Keratinocyte (primary cell): ENCODE results near the gene GH1. TPM values are rescaled to one million over a fixed set of nuclear protein-coding genes. Genes with fewer than 3 reads are reported as not detected.

Experiments
- DNase-seq: peaks from one replicate; pipeline ENCODE4 v3.0.0-alpha.2; 2011; ENCODE audit warnings: low read depth, missing footprints, low spot score
- FAIRE-seq: peaks from 2 replicates; lab custom pipeline; 2011; peaks lifted over from hg19 to GRCh38; lab: Jason Lieb, UNC
- H2AFZ ChIP-seq: 2 replicates; pipeline ENCODE4 v1.6.0; 2012; ENCODE audit warnings: low read length, control low read depth, inconsistent platforms; ENCODE audit not compliant: control insufficient read depth
- H3K27ac ChIP-seq: 2 replicates; pipeline ENCODE4 v1.5.1; 2011; ENCODE audit warnings: low read length; ENCODE audit not compliant: control insufficient read depth, insufficient read depth
- H3K27me3 ChIP-seq: 3 replicates; pipeline ENCODE4 v1.6.0; 2011; ENCODE audit warnings: low read length; ENCODE audit not compliant: control insufficient read depth, insufficient read depth; ENCODE audit errors: extremely low read depth
- H3K36me3 ChIP-seq, 2 experiments: 2 replicates in 1 of 2; 3 replicates in 1 of 2; pipeline ENCODE4 v1.5.1; 2011; ENCODE audit warnings: low read length in 2 of 2, mild to moderate bottlenecking in 1 of 2; ENCODE audit not compliant: control insufficient read depth in 2 of 2, insufficient read depth in 2 of 2; ENCODE audit errors: extremely low read depth in 1 of 2
- H3K4me1 ChIP-seq: 3 replicates; pipeline ENCODE4 v1.5.1; 2011; ENCODE audit warnings: low read length; ENCODE audit not compliant: control insufficient read depth, insufficient read depth; ENCODE audit errors: extremely low read depth
- H3K4me2 ChIP-seq: 3 replicates; pipeline ENCODE4 v1.6.0; 2011; ENCODE audit warnings: low read depth, low read length; ENCODE audit not compliant: control insufficient read depth, insufficient read depth; ENCODE audit errors: extremely low read depth
- H3K4me3 ChIP-seq, 3 experiments: fragments of 200-600 bp in 1 of 3; sonication (generic) in 1 of 3; 2 replicates in 2 of 3; 3 replicates in 1 of 3; pipeline ENCODE4 v1.5.1; 2011 to 2016; ENCODE audit warnings: low read length in 3 of 3, mild to moderate bottlenecking in 3 of 3, control low read depth in 2 of 3, inconsistent platforms in 1 of 3, low read depth in 1 of 3, mixed read lengths in 1 of 3, mixed run types in 1 of 3, moderate library complexity in 1 of 3; ENCODE audit not compliant: control insufficient read depth in 2 of 3, insufficient read depth in 2 of 3; ENCODE audit errors: extremely low read depth in 1 of 3
- H3K79me2 ChIP-seq: 2 replicates; pipeline ENCODE4 v1.6.0; 2012; ENCODE audit warnings: low read length; ENCODE audit not compliant: control insufficient read depth, insufficient read depth
- H3K9ac ChIP-seq: 3 replicates; pipeline ENCODE4 v1.6.0; 2011; ENCODE audit warnings: low read length; ENCODE audit not compliant: control insufficient read depth, insufficient read depth; ENCODE audit errors: extremely low read depth
- H3K9me1 ChIP-seq: 3 replicates; pipeline ENCODE4 v1.6.0; 2011; ENCODE audit warnings: low read length; ENCODE audit not compliant: control insufficient read depth, insufficient read depth; ENCODE audit errors: extremely low read depth
- H3K9me3 ChIP-seq: 2 replicates; pipeline ENCODE4 v1.5.1; 2012; ENCODE audit warnings: low read depth, low read length; ENCODE audit not compliant: control insufficient read depth
- H4K20me1 ChIP-seq: 3 replicates; pipeline ENCODE4 v1.6.0; 2011; ENCODE audit warnings: low read length; ENCODE audit not compliant: control insufficient read depth, insufficient read depth; ENCODE audit errors: extremely low read depth
- CTCF ChIP-seq, 3 experiments: IDR thresholded peaks in 1 of 3; conservative IDR thresholded peaks in 1 of 3; optimal IDR thresholded peaks in 1 of 3; 2 replicates in 2 of 3; 3 replicates in 1 of 3; pipeline versions ENCODE3 to v1.5.1; 2011; ENCODE audit warnings: low read length in 3 of 3, mild to moderate bottlenecking in 3 of 3, moderate library complexity in 2 of 3, control low read depth in 1 of 3, inconsistent platforms in 1 of 3; ENCODE audit not compliant: insufficient read depth in 2 of 3; ENCODE audit errors: extremely low read depth in 1 of 3
- EZH2 ChIP-seq: IDR thresholded peaks from one replicate; pipeline ENCODE4 v1.6.1; 2012; ENCODE audit warnings: inconsistent platforms, mild to moderate bottlenecking, low read length, moderate library complexity
- dilution Hi-C: fragments of 300-500 bp; cut with MboI; formaldehyde crosslinking; loops from one replicate; pipeline ENCODE4 v1.7.0; 2020; ENCODE audit warnings: low sequenced_read_pairs; ENCODE audit not compliant: extremely low pct_ligation_motif_present
- polyA plus RNA-seq, 5 experiments: library from polyadenylated mRNA; depleted of rRNA in 3 of 5; stranded (reverse) in 3 of 5; stranded (forward) in 1 of 5; unstranded in 1 of 5; fragments of >200 nt; gene quantifications; 1 replicate in 1 of 5; 2 replicates in 3 of 5; 3 replicates in 1 of 5; pipeline versions ENCODE4 v1.2.1 to v1.2.3, GENCODE V29; 2011 to 2012; ENCODE audit warnings: missing spikeins in 2 of 5, low read depth in 1 of 5, low replicate concordance in 1 of 5

GH1 gene
- polyA plus RNA-seq, 1 donor (not counting 4 experiments of a cell fraction or from before 2014, with no cell fraction given): not detected

DNA sequence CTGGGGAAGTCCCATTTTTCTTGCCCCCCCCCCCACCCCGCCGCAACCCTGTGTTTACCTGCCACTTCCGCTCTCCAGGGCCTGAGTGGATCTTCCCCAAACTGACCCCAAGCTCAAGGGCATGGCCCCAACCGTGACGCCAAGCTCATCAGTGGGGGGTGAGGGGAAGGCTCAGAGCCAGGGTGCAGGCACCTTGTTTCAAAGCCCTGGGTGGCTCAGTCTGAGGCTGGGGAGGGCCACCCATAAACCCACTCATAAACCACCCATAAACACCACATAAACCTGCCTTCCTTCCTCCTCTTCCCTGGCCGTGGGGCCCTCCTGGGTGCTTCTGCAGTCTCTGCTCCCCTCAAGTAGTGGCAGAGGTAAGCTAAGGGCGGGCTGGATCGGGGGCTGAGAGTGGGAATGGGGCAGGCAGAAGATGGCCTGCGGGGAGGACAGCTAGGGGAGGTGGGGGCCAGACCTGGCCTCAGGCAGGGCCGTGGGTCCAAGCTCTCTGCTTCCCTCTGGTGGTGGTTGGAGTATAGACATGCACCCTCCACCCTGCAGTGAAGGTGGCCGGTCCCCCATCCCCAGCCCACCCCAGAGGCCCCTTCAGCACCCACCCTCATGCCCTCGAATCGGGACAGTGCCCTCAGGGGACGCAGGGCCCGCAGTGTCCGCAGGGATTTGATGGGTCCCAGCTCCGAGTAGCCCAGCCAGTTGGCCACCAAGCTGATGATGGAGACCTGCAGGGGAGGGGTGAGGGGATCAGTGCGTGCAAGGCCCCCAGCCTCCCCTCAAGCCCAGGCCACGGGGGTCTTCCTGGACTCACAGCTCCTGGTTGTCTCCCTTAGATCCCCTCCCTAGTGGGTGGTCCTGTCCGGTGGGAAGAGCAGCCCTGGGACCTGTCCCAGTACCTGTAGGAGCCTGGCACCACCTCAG lies 28.1 kb upstream of the GH1 start:
- no peak overlapping the region for H3K27ac ChIP-seq
- H3K9me1 ChIP-seq: no peaks in the 10 kb centered on the region
- no peaks in the 10 kb centered on the region for H3K79me2 ChIP-seq
- peak; percentile 39 to 85 (median 82) for TF ChIP-seq CTCF (optimal IDR thresholded peaks at IDR 0.05 in 1 of 3, IDR thresholded peaks at IDR 0.05 in 1 of 3, conservative IDR thresholded peaks at IDR 0.05 in 1 of 3; ENCODE audit: extremely low read depth in 1 of 3, insufficient read depth in 2 of 3, low read length in 3 of 3)
- TF ChIP-seq EZH2: no peak
- dilution Hi-C loops: no loop called here
- no peaks in the 10 kb centered on the region for H3K9me3 ChIP-seq
- H3K4me3 ChIP-seq: no peak overlapping the region
- H2AFZ ChIP-seq: no peak overlapping the region
- peaks cover 9% of the 10 kb centered on the region for H3K27me3 ChIP-seq
- DNase-seq: no peak
- no peaks in the 10 kb centered on the region for H3K36me3 ChIP-seq
- H3K4me1 ChIP-seq: no peaks in the 10 kb centered on the region
- H3K4me2 ChIP-seq: no peak overlapping the region
- FAIRE-seq: no peak
- no peaks in the 10 kb centered on the region for H4K20me1 ChIP-seq
- H3K9ac ChIP-seq: no peak overlapping the region

DNA sequence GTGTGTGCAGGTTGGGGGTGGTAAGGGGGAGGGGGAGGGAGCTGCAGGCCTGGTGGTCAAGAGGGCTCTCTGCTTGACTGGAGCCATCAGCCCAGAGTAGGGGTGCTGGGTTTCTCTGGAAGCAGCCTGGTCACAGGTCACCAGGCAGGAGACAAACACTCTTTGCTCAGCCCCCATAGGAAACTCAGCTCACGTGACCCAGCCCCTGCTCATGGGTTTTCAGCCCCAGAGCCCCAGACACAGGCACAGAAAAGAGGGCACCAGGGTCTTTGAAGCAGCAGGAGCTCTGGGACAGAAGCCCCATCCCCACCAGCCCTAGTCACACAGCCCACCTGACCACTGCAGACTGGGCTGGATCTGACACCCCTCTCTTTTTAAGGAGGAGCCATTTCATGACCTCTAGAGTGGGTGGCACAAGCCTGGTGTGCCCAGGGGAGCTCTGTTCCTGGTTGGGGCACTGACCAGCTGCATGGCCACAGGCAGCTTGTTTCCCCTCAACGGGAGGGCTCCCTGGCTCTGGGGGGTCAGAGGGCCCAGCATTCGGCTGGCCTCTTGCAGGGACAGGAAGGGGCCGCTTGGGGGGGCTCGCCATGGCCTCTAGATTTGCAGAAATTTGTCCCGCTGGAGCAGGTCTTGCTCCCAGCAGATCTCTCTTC lies 27.3 kb upstream of the GH1 start:
- Histone ChIP-seq H4K20me1 (no peaks in the 10 kb centered on the region), H3K36me3 (no peaks in the 10 kb centered on the region), H3K27me3 (peaks cover 7% of the 10 kb centered on the region), H2AFZ (no peak overlapping the region), H3K79me2 (no peaks in the 10 kb centered on the region), H3K4me1 (no peaks in the 10 kb centered on the region), H3K4me3 (no peak overlapping the region), H3K9me3 (no peaks in the 10 kb centered on the region), H3K9ac (no peak overlapping the region), H3K4me2 (no peak overlapping the region), H3K9me1 (no peaks in the 10 kb centered on the region), H3K27ac (no peak overlapping the region)
- DNase-seq (no peak), FAIRE-seq (no peak)
- dilution Hi-C loops: no loop called here
- TF ChIP-seq EZH2 (no peak), CTCF (optimal IDR thresholded peaks at IDR 0.05 in 1 of 3, IDR thresholded peaks at IDR 0.05 in 1 of 3, conservative IDR thresholded peaks at IDR 0.05 in 1 of 3; ENCODE audit: extremely low read depth in 1 of 3, insufficient read depth in 2 of 3, low read length in 3 of 3) (no peak)
